HG03520 (cell line): ENCODE data around the gene PANK4.
"Not testable (repeated sequence)": the region's sequence is repeated elsewhere in the genome, so short reads cannot be mapped to it uniquely, and the experiment has no call there.

Source experiments
- ATAC-seq: cut with Tn5 transposase; IDR thresholded peaks from one replicate; pipeline ENCODE4 v1.9.1; 2021; ENCODE audit warnings: mild to moderate bottlenecking, moderate library complexity; ENCODE audit not compliant: unreplicated experiment

Gene PANK4

DNA sequence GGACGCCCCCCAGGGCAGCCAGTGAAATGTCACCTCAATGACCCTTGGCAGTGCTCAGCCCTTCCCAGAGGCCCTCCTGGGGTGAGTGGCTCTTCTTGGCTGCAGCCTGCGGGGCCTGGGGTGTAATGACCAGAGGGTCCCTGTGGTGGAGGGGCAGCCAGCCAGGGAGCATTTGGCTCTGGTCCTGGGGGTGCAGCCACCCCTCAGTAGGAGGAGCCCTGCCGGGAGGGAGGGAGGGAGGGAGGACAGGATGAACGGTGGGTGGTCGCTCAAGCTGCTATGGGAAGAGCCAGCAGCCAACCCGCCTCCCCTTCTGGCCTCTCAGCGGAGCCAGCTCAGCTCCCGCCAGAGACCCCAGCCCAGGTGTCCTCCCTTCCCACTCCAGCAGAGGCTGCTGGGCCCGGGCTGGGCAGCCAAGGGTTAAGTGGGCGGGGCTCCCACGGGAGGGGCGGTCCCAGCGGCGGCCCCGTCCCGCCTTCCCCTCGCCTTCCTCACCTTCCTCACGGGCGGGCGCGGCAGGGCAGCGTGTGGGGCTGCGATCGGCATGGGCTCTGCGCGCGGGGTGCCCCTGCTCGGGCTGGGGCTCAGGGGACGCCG, 59.3 kb downstream of the PANK4 start:
- no peak for ATAC-seq

DNA sequence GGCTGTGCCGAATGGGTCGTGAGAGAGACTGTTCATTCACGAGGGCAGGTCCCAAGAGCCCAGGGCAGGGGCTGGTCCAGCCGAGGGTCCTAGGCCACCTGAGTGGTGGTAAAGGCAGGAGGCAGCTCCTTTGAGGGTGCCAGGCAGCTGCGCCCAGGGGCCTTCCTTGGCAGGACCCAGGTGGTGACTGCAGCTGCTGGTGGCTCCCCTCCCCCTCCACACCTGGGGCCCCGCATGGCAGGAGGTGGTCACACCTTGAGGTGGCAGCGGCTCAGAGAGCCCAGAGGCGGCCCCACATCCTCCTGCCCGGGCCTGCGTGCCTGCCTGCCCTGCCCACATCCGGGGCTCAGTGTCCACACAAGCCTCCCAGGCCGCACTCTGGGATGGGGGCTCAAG, 60.1 kb downstream of the PANK4 start:
- no peak for ATAC-seq

DNA sequence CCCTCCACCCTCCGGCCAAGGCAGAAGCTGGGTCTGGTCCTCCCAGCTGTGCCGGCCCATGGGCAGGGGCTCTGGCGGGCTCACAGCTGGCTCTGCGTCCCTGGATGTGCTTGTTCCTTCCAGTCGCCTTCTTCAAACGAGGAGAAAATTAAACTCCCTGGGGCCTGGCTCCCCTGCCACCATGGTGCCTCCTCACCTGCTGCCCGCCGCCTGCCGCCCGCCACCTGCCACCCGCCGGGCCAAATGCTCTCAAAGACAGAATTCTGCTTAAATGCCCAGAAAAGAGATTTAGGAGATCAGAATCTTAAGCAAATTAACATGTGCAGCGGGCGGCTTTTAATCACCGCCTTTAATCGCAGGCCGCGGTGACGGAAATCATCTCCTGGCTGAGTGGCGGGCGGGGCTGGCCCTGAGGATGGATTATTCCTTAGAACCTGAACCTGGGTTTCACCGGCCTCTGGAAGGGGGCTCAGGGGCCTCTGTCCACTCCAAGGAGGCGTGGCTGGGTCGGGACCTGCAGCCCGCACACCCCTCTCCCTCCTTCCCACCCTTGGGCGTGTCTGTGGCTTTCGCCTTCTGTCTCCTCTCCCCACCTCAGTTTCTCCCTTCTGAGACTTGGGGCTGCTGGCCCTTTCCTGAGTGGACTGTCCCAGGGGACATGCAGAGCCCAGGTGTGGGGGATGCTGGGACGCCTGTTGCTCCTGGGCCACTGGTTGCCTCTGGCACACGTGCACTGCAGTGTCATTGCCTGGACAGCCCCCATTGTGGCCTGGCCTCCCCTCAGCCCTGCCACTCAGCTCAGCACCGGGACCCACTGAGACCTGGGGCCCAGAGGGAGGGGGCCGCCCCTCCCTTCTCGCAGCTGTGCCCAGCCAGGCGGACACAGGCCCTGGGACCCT, 60.8 kb downstream of the PANK4 start:
- no peak for ATAC-seq

DNA sequence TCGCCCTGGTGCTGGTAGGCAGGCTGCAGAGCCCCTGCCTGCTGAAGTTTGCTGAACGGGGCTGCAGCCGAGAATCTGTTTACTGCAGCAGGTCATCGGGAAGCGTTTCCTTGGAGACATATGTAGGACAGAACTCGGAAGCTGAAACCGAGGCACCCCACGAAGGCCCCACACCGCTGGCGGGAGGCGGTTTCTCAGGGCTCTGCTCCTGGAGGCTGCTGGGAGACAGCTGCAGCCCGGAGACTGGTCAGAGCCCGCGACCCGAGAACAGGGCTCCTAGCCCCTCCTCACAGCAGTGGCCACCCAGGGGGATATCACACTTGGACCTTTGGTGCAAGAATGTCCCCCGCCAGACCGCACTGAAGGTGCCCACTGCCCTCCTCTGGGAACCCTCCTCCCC, 63.0 kb downstream of the PANK4 start:
- no peak for ATAC-seq

DNA sequence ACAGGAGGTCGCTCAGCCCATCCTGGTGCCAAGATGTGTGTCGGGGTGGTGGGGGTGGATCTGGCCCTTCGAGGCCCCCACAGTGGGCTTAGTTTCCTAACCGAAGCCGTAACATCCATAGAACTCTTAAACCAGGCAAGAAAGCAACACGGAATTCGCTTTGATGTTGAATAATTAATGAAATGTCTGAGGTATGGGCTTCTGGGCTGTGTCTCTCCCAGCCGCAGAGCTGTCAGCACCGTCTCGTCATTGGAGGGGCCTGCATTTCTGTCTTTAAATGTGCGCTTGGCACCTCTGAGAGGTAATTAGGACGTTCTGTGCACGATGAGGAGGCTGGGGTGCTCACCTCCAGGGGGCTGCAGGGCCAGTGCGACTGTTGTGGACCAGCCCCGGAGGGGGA, 63.6 kb downstream of the PANK4 start:
- ATAC-seq: no peak

DNA sequence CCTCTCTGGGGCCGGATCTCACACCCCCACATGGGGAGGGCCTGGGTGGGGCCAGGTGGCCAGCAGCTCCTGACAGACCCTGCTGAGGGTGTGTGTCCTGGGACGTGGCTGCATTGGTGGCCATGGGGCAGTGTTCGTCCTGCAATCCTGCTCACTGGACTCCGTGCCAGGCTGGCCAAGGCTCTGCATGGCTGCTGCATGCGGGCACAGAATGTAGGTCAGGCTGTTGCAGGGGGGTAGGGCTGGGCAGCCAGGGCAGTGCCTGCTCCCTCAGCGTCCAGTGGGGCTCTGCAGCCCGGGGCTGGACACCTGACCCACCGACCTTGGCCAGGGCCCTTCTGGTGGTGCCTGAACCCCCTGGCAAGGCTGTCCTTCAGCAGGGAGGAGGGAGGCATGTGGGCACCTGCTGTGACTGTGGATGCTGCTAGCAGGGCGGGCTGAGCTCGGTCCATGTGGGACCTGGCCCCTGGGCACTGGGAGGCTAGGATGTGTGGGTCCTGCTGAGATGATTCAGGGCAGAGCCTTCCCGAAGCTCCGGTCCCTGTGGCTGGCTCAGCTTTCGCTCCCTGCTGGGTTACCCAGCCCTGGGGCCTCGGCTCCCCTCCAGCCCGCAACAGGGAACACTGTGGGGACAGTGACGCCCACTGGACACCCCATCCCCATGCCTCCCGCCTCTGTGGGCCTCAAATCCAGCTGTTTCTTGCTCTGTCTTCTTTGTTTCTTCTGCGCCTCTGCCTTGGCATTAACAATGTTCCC, 65.2 kb downstream of the PANK4 start:
- no peak for ATAC-seq

DNA sequence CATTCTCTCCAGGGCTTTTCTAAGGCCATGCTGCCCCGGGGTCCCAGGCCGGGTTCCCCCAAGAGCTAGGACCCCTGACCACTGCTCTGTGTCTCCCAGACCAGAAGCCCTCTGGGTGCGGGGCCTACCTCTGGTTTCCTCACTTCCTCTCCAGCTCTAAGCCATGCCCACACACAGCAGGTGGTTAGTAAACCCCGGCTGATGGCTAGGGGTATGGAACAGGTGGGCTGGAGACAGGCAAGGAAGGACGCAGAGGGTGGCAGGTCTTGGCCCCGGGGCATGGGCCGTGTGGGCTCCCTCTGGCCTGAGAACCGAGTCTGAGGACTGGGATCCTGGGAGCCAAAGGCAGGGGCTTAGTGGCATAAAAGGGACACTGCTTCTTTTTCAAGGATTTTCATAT, 66.2 kb downstream of the PANK4 start:
- no peak for ATAC-seq

DNA sequence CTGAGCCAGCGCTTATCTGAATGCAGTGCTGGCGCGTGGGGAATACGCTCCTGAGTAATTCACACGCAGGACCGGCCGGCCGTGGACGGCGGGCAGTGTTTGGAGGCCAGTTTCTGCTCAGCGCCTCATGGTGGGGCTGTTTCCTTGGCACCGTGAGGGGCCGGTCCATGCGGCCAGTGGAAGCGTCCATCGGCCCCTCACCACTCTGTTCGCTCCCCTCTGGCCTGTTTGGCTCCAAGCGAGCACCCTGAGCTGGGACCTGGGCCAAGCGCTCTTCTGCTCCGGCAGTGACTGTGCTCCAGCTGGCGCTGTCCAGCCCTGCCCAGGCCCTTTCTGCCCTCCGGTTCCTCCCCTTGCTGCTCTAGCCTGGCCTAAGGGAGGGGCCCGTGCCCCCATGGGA, 66.6 kb downstream of the PANK4 start:
- no peak for ATAC-seq

DNA sequence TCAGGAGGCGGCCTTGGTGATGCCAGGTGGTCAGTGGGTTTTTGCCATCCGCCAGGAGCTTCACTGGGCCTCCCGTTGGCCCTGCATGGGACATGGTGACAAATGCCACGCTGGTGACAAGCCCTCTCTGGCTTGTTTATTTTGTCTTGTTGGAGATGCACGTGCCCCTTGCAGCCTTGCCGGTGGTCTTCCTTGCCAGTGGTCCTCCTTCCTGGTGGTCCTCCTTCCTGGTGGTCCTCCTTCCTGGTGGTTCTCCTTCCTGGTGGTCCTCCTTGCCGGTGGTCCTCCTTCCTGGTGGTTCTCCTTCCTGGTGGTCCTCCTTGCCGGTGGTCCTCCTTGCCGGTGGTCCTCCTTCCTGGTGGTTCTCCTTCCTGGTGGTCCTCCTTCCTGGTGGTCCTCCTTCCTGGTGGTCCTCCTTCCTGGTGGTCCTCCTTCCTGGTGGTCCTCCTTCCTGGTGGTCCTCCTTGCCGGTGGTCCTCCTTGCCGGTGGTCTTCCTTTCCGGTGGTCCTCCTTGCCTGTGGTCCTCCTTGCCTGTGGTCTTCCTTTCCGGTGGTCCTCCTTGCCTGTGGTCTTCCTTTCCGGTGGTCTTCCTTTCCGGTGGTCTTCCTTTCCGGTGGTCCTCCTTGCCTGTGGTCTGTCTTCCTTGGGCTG, 67.2 kb downstream of the PANK4 start:
- ATAC-seq: not testable (repeated sequence)

DNA sequence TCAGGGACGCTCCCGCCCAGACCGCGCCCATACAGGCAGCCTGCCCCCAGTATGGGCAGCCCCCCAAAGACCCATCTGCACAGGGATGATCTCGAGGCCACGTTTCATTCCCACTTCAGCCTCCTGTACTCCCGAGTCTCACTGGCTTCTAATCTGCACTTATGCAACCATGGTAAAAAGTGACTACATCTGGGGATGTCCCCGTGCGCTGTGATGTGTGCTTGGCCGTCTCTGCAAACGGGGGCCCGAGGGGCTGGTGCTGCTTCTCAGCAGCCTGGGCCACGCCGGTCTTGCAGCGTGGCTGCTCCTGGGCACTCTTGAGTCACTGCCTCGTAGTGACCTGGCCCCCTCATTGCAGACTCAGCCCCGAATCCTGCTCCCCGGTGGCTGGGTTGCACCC, 67.7 kb downstream of the PANK4 start:
- ATAC-seq: no peak
